Muscle of back (tissue), 11 donors: ENCODE data around the gene NEDD4. TPM values are rescaled to one million over a fixed set of nuclear protein-coding genes. Genes with fewer than 3 reads are reported as not detected.
"Not testable (repeated sequence)": the region's sequence is repeated elsewhere in the genome, so short reads cannot be mapped to it uniquely, and the experiment has no call there.

Experiments used
- DNase-seq, 3 donors: peaks; one replicate each; pipeline versions ENCODE4 v3.0.0 to v3.0.0-alpha.2; 2013
- polyA plus RNA-seq, 10 donors: library from polyadenylated mRNA; unstranded; fragments of 120-200 nt; gene quantifications; one replicate each; pipeline ENCODE4 v1.2.1, GENCODE V29; 2013; ENCODE audit not compliant: insufficient read length in 10 of 10

NEDD4 gene
- polyA plus RNA-seq, 10 donors: 8.5 to 16.0 (median 11.2) TPM

DNA sequence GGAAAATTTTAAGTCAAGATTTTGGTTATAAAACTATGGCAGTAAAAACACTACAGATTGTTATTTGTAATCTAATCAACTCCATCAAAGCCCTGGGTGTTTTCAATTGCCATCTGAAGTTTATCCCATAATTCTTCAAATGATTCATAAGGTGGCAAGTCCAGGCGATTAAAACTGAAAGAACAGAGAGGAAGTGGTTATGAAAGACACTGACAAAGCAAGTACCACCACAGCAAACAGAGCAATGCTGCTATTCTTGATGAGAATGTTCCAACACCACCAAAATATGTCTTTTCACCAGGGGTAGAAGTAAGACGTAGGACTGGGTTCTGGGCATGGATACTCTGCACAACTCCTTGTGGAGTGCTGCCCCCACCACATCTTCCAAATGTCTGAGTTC, 163.6 kb downstream of the NEDD4 start:
- no peak for DNase-seq

DNA sequence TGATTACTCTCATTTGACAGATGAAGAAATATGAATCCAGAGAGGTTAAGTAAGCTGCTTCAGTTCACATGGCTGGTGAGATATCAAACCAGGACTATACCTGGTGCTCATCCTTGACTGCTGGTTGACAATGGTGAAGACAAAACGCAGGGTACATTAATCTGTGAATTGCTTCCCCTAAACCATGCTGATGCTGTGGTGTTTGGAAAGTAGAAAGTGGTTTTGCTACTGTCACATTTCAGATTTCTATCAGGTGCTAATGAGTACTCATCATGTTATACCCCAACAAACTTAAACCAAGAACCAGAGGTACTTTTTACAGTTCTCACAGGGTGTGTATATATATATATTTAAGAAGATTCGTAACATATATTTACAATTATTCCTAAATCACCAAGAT, 165.5 kb downstream of the NEDD4 start:
- no peak for DNase-seq

DNA sequence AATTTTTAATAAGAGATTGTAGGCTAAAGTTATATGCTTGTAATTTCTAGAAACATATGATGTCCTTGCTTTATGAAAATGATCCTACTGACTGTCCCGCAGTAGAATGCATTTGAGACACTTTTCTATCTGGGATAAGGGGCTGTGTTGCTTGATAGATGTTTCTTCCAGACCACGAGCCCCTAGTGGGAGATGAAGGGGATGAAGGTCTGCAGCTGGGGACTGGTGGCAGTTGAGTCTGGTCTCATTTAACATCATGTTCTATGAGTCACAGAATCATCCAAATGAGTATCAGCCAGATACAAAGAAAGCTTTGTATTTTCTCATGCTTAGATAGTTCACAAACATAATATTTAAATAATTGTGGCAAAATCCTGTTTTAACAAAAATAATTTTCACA, 166.2 kb downstream of the NEDD4 start:
- no peak for DNase-seq

DNA sequence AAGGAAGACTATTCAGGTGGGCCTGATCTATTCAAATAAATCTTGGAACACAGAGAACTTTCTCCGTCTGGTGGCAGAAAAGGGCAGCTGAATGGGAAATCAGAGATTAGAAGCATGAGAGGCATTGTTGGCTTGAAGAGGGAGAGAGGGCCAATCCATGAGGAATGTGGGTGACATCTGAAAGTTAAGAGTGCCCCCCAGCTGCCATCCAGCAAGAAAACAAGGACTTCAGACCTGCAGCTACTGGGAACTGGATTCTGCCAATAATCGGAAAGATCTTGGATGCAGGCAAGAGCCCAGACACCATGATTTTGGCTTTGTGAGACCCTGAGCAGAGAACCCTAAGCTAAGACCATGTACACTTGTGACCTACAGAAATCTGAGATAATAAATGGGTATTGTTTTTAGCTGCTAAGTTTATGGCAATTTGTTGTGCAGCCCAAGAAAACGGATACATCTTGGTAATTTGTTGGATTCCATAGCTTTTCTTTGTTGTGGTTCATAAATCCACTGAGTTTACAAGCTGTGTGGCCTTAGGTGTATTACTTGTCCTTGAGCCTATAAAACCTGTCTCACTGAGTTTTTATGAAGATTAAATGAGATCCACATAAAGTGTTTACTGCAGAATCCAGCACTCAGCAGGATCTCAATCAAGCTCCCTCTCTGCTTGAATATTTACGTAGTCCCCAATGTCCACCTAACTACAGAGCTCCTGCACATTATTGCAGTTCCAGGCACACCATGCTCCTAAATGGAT, 168.4 kb downstream of the NEDD4 start:
- no peak for DNase-seq

DNA sequence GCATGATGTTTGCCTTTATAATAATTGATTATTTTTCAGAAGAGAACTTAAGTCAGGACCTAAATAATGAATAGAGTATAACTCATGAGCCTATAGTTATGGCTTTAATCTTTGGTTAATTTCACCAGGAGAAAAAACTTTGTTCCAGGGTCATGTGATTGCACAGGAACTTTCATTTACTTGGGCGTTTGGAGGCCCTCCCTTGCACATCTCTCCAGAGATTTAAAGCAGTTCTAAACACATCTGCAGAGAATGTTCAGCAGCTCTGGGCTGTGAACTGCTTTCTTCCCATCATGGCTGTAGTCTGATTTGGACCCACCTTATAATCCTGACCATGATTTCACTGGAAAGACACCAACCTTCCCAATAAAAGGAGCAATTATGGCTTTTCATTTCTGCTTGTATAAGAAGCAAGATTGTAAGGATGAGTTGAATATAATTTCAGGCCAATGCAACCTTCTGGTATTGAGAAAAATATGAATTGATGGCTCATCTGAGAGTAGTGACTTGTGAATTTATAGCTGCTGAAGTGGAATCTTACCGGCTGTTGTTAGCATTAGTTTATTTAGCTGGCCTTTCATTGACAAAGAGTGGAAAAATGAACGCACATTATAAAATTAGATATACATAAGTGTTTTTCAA, 169.6 kb downstream of the NEDD4 start:
- DNase-seq: peak; percentile 19 to 65 (median 24)

DNA sequence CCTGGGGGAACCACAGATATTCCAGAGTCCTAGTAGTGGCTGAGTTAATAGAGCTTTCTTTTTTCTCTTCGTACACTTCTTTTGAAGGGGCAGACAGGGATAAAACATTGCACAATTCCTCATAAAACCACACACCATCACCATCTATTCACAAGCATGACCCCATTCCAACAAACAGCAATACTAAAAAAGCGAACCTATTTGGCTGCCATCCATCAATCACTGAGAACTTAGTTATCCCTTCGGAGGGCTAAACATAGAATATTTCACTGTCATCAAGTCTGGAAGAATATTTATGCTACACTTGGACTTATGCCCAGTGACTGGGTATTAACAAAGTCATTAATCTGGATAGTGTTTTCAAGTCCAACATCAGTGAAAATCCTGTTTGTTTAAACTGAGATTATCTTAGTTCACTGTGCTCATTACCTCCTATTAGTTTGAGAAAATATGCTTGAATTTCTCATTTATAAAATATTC, 170.2 kb downstream of the NEDD4 start:
- peak; percentile 33 to 91 (median 55) for DNase-seq

DNA sequence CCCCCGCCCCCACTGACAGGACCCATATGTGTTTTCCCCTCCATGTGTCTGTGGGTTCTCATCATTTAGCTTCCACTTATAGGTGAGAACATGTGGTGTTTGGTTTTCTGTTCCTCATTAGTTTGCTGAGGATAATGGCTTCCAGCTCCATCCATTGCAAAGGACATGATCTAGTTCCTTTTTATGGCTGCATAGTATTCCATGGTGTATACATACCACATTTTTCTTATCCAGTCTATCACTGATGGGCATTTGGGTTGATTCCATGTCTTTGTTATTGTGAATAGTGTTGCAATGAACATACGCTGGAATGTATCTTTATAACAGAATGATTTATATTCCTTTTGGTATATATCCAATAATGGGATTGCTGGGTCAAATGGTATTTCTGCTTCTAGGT, 171.7 kb downstream of the NEDD4 start:
- not testable (repeated sequence) for DNase-seq

DNA sequence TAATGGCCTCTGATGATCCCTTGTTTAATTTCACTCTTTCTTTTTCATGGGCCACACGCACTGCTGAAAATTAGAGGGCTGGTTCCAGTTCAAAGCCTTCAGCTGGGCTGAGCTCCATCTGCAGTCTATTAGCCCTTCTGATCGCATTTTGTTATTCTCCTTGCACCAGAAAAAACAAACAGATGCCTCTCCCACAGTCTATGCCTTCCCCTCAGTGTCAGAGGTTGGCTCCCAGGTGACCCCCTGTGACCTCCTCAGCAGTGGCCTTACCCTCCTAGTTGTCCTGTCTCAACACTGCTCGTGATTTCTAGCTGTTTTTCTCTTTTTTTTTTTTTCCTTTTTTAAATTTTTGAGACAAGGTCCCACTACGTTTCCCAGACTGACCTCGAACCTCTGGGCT, 173.4 kb downstream of the NEDD4 start:
- DNase-seq: no peak

DNA sequence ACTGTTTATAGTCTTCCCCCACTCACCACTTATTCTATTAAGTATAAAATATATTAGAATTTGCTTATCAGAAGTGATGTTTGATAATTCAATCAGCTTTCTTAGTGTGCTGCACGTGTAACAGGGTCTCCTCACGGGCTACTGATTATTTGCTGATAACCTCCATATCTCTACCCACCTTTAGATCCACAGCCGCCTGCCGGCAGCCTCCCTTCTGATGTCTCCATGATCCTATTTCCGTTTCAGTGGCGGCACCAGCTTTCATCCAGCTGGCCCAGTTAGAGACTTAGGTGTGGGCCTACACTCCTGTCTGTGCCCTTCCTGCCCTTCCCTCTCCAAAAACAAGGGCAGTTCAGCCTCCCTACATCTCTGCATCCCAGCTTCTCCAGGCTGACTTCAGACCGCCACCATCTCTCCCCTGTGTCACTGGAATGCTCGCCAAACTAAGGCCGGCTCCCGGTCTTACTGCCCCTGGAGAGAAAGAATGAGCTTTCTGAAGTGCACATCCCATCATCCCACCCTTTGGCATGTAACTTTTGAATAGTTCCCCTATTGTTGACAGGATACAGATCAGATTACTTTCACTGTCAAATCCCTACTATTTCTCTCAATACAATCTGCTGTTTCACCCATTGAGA, 173.9 kb downstream of the NEDD4 start:
- peak in 1 of 3 donors; percentile 20 for DNase-seq

DNA sequence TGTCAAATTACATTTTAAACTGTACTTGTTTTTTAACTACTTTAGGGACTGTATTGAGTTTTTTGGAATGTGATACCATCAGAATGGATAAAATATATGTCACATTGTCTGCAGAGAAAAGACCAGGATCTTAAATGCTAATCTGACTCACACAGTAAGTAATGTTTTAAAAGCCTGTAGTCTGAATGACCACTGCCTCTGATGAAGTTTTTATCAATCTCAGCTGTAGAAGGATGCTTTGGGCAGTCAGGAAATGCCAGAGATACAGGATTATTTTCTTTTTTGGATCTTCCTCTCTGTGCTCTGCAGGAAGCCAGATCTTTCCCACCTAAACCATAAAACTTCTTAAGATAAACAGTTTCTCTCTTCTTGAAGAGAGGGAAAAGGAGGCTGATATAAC, 177.4 kb downstream of the NEDD4 start:
- DNase-seq: no peak

DNA sequence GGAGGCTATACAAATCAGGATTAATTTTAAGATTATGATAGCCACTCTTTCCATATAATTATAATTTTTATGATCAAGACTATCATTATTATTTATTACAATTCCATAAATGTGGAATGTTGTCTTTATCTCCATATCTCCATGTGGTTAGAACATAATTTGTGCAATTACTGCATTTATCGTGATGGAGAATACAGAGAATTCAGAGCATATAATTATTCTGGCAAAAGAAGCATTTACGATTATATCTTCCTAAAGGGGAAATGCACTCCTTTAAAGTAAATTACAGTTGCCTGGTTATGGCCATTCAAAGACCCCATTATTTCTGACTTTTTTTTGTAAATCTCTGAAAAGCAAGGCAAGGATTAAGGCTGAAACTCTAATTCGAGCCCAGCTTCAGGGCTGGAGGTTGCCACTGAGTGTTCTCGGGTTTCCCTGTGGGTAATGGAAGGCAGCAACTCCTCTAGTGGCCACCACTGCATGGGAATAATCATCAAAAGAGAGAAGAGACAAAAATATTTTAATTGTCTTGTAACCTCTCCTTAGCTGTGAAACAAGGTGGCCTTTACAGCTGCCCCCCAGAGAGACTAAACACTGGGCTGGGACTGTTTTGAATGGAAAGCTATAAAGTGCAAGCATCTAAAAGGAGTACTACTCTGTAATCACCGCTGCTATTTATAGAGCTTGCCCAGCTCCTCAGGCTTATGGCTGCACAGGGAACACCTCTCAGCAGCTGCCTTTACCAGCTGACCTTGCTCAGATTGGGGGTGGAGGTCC, 190.6 kb downstream of the NEDD4 start:
- no peak for DNase-seq

DNA sequence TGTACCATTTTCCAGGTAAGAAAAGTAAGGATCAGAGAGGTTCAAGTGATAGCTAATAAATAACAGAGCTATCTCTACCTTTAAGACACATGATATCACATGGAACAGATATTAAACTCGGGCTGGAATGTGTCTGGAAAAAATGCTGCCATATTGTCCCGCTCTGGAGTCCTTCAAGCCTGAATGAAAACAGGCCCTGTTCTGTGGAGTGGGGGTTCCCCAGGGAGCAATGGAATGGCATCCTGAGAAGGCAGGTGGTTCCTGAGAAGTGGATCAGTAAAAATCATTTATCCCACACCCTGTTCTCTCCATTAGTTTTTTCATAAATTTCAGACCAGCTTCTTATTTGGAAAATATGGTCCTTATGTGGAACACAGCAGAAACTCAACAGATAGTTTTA, 193.2 kb downstream of the NEDD4 start:
- DNase-seq: no peak

DNA sequence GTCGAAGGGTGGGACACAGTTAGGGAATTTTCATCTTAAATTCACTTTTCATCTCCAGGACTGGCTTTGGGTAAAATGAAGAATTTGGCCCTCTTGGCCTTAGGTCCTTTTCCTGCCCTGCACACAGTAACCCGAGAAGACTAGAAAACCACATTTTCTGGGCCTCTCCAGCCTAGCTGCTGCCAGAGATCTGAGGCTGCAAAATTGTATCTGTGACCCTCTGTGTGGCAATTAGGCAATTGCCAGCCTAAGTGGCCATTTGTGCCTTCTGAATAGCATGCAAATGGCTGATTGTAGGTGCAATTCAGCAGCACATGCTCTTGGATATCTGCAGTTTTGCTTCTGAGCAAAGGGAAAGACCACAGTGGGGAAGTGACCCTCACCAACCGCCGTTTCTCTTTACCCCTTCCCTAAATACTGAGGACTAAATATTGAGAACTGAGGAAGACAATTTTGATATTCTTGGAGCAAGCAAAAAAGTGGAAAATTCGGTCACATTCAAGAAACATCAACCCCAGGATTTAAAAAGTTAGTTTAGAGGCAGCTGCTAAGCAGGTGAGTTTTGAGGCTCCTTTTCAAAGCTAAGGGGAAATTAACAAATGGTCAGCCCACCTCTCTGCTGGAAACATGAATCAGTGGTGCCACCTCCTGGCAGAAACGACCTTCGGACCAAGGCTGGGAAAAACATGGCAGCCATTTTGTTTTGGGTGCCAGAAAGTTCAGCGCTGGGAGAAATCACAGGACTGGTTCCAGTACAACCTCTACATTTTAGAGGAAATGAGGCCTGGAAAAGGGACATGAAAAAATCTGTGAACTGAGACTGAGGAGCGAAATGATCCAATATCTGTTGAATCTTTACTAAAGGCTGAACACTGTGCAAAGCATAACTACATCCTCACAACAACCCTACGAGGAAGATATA, 193.9 kb downstream of the NEDD4 start:
- peak in 2 of 3 donors; percentile 29 to 45 for DNase-seq

DNA sequence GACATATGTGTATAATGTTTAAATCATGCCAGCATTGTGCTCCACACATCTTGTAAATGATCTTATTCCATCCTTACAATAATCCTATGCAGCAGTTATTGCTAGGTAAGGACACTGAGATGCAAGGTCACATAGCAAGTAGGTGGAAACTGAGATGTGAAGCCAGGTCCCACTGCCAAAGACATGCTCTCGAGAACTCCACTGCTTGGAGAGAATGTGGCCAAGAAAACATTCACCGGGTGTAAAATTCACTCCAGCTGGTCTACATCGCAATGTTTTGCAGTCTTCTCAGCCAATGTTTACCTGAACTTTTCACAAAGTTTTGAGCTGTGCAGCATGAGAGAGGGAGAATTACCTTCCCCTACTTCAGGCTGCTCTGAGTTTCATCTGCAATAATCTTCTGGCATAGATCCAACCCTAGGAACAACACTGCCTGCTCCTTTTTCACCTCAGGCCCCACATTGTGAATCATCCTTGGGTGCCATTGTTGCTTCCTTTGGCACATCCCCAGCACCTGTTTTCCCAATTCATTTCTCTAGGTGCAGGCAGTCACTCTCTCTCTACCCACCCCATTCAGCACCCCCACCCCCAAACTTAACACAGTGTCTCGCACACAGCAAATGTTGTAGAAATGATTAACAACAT, 197.0 kb downstream of the NEDD4 start:
- DNase-seq: no peak

DNA sequence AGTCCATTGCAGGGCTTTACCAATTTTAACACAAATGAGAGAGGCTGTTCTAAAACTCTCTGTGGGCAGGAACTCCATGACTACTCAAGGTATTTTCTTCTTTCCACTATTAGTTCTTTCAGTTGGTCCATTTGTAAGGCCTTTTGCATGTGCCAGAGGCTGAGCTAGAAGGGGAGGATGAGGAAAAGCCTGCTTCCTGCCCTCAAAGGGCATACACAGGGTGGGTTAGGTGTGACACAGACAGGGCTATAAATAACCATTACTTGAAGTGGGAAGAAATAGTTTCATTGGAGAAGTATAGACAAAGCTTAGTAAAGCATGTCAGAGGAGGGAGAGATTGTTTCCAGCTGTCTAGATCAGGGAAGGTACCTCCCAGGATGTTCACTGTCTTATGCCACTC, 198.4 kb downstream of the NEDD4 start:
- DNase-seq: no peak

DNA sequence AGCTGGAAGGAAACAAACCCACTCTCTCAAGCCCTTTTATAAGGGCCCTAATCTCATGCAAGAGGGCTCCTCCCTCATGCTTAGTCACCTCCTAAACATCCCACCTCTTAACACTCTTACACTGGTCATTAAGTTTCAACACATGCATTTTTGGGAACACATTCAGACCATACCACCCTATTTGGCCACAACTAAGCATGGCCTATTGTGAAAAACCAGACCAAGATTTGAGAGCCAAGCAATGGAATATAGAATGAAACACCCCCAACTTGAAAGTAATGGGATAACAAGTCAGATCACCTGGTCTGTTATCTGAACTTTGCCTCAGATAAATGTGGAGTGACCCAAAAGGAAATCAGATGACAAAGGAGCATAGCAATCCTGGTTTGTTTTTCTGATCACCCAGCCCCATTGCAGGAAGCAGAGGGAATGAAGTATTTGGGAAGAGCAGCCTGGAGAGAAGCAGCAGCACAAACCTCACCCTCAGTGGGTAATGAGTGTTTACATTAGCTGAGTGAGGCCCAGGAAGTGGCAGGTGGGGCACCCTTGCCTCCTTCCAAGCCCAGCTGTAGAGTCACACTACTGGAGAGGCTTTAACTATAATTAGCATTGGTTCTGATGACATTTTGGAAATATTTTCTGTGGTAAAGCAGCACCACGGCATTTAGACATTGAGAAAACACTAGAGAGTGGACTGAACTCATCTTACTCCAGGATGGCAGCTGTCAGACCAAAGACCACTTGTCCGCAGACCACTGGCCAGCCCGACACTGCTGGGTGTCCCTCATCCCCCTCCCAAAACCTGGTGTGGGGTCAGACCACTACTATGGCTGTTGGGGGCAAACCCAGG, 201.6 kb downstream of the NEDD4 start:
- DNase-seq: no peak

DNA sequence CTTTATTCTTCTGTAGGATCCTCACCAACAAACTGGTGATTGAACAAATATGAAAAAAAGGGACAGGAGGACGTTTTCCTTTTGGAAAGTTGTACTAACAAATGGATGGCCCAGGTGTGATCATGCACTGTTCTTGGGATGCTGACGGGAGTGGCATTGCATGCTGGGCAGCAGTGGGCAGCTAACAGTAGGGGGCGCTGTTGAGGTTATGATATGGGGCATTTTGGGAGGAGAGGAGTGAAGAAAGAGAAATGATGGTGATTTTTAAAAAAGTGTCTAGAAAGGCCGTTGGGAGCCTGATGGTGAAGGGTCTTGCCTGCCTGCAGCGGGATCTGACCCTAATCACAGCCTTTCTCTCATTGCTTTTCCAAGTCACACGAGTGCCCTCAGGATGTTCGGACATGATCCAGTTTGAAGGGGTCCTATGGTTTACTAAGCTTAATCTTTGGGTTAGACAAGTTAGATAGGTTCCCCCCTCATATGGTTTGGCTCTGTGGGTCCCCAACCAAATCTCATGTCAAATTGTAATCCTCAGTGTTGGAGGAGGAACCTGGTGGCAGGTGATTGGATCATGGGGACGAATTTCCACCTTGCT, 204.2 kb downstream of the NEDD4 start:
- no peak for DNase-seq

DNA sequence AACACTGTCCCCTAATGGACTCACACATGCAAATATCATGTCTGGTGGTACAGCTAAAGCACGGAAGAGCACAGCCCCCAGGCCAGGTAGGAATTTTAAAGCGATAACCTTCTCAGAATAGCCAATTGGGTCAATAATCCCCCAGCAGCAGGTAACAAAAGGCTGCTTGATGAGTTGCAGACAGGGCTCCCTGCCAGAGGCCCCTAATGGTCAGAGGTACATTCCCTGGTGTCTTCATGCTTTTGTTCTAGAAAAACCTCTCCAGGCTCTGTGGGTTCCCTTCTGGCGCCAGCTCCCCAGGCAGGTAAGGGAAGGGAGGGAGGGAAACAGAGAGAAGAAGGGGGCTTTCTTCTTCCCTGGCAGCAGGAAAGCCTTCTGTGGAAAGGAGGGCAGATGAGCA, 207.1 kb downstream of the NEDD4 start:
- no peak for DNase-seq

DNA sequence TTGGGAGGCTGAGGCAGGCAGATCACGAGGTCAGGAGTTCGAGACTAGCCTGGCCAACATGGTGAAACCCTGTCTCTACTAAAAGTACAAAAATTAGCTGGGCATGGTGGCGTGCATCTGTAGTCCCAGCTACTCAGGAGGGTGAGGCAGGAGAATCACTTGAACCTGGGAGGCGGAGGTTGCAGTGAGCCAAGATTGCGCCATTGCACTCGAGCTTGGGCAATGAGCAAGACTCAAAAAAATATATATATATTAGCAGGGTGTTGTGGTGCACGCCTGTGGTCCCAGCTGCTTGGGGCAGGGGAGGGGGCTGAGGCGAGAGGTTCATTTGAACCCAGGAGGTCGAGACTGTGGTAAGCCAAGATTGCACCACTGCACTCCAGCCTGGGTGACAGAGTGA, 207.8 kb downstream of the NEDD4 start:
- DNase-seq: not testable (repeated sequence)
